Ishikawa (cell line): ENCODE results near the gene ASCC1.

ENCODE experiments used
- FOXM1 ChIP-seq: IDR thresholded peaks from 2 replicates; pipeline ENCODE4 v1.6.1; 2012; ENCODE audit warnings: low read depth, borderline replicate concordance
- YY1 ChIP-seq: IDR thresholded peaks from 2 replicates; pipeline ENCODE4 v1.6.1; 2012; ENCODE audit warnings: low read depth
- TF ChIP-seq, protein P1 (sequence below): IDR thresholded peaks from 2 replicates; pipeline ENCODE4 v1.6.1; 2012; ENCODE audit warnings: low read depth, mild to moderate bottlenecking
- TF ChIP-seq, protein P2 (sequence below): IDR thresholded peaks from 2 replicates; pipeline ENCODE4 v1.6.1; 2012
- TF ChIP-seq, protein P3 (sequence below): IDR thresholded peaks from 2 replicates; pipeline ENCODE4 v1.6.1; 2012

DNA sequence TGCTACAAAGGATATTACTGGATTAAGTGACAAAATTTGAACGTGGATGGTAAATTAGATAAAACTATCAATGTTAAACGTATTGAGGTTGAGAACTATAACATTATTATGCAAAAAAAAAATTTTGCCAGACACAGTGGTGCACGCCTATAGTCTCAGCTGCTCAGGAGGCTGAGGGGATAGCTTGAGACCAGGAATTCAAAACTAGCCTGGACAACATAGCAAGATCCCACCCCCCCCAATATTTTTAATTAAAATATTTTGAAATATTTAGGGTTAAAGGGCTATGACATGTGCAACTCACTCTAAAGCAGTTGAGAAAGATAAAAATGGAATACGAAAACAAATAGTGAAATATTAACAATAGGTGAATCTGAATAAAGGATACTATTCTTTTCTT lies 45.3 kb downstream of the ASCC1 start:
- TF ChIP-seq FOXM1 (no peak), YY1 (no peak)
- TF ChIP-seq, protein P1, sequence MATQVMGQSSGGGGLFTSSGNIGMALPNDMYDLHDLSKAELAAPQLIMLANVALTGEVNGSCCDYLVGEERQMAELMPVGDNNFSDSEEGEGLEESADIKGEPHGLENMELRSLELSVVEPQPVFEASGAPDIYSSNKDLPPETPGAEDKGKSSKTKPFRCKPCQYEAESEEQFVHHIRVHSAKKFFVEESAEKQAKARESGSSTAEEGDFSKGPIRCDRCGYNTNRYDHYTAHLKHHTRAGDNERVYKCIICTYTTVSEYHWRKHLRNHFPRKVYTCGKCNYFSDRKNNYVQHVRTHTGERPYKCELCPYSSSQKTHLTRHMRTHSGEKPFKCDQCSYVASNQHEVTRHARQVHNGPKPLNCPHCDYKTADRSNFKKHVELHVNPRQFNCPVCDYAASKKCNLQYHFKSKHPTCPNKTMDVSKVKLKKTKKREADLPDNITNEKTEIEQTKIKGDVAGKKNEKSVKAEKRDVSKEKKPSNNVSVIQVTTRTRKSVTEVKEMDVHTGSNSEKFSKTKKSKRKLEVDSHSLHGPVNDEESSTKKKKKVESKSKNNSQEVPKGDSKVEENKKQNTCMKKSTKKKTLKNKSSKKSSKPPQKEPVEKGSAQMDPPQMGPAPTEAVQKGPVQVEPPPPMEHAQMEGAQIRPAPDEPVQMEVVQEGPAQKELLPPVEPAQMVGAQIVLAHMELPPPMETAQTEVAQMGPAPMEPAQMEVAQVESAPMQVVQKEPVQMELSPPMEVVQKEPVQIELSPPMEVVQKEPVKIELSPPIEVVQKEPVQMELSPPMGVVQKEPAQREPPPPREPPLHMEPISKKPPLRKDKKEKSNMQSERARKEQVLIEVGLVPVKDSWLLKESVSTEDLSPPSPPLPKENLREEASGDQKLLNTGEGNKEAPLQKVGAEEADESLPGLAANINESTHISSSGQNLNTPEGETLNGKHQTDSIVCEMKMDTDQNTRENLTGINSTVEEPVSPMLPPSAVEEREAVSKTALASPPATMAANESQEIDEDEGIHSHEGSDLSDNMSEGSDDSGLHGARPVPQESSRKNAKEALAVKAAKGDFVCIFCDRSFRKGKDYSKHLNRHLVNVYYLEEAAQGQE: no peak
- TF ChIP-seq, protein P2, sequence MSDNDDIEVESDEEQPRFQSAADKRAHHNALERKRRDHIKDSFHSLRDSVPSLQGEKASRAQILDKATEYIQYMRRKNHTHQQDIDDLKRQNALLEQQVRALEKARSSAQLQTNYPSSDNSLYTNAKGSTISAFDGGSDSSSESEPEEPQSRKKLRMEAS: no peak
- TF ChIP-seq, protein P3, sequence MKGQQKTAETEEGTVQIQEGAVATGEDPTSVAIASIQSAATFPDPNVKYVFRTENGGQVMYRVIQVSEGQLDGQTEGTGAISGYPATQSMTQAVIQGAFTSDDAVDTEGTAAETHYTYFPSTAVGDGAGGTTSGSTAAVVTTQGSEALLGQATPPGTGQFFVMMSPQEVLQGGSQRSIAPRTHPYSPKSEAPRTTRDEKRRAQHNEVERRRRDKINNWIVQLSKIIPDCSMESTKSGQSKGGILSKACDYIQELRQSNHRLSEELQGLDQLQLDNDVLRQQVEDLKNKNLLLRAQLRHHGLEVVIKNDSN: no peak
